Glutamatergic neuron (in vitro differentiated cells): ENCODE results near the gene NXPH2. TPM values are rescaled to one million over a fixed set of nuclear protein-coding genes. Genes with fewer than 3 reads are reported as not detected.

Experiments
- DNase-seq: peaks from one replicate; pipeline ENCODE4 v3.0.0; 2022
- H3K27ac Mint-ChIP-seq: one replicate; pipeline ENCODE4 v1.8.0; 2020; ENCODE audit warnings: mild to moderate bottlenecking, mixed read lengths, inconsistent platforms; ENCODE audit not compliant: unreplicated experiment
- H3K27me3 Mint-ChIP-seq: one replicate; pipeline ENCODE4 v1.8.0; 2020; ENCODE audit warnings: mild to moderate bottlenecking, moderate library complexity, mixed read lengths, inconsistent platforms; ENCODE audit not compliant: unreplicated experiment
- H3K36me3 Mint-ChIP-seq: one replicate; pipeline ENCODE4 v1.8.0; 2020; ENCODE audit warnings: mild to moderate bottlenecking, mixed read lengths, inconsistent platforms; ENCODE audit not compliant: unreplicated experiment
- H3K4me1 Mint-ChIP-seq: one replicate; pipeline ENCODE4 v1.8.0; 2020; ENCODE audit warnings: mild to moderate bottlenecking, low read depth, mixed read lengths, inconsistent platforms; ENCODE audit not compliant: unreplicated experiment
- H3K4me3 Mint-ChIP-seq: one replicate; pipeline ENCODE4 v1.8.0; 2020; ENCODE audit warnings: mild to moderate bottlenecking, mixed read lengths, inconsistent platforms; ENCODE audit not compliant: unreplicated experiment
- H3K9me3 Mint-ChIP-seq: one replicate; pipeline ENCODE4 v1.8.0; 2020; ENCODE audit warnings: mild to moderate bottlenecking, moderate library complexity, mixed read lengths, inconsistent platforms; ENCODE audit not compliant: unreplicated experiment
- CTCF ChIP-seq: fragments of 200-600 bp; sonication (generic); IDR thresholded peaks from one replicate; pipeline ENCODE4 v1.5.0; 2021; ENCODE audit not compliant: partially characterized antibody, unreplicated experiment
- total RNA-seq: library from RNA; stranded (reverse); fragmentation: NEBNext Ultra II Directional; extraction: Animal tissue kit (Norgen Biotek cat#: 25700); gene quantifications from one replicate; pipeline ENCODE4 v1.2.1, GENCODE V29; 2021; ENCODE audit not compliant: unreplicated experiment

Gene NXPH2
- total RNA-seq, 1 donor from 2014 or later: 0.83 TPM

DNA sequence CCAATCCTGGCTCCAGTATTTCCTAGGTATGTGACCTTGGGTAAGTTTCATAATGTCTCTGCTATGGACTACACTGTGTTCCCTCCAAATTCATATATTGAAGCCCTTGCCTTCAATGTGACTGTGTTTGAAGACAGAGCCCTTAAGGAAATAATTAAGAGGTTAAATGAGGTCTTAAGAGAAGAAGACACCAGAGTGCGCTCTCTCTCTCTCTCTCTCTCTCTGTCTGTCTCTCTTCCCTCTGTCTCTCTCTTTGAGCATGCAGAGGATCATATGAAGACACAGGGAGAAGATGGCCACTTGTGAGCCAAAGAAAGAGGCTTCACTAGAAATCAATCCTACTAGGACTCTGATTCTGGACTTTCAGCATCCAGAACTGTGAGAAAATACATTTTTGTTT, 52.2 kb downstream of the NXPH2 start:
- DNase-seq: no peak
- H3K27ac Mint-ChIP-seq: no peak overlapping the region
- TF ChIP-seq CTCF: no peak
- no peaks in the 10 kb centered on the region for H3K4me1 Mint-ChIP-seq
- no peak overlapping the region for H3K4me3 Mint-ChIP-seq
- no peaks in the 10 kb centered on the region for H3K27me3 Mint-ChIP-seq
- H3K9me3 Mint-ChIP-seq: peaks cover 2% of the 10 kb centered on the region
- H3K36me3 Mint-ChIP-seq: no peaks in the 10 kb centered on the region

- H3K27ac Mint-ChIP-seq: no peak overlapping the region
- H3K27me3 Mint-ChIP-seq: no peaks in the 10 kb centered on the region
- no peaks in the 10 kb centered on the region for H3K36me3 Mint-ChIP-seq
- H3K4me3 Mint-ChIP-seq: no peak overlapping the region
- TF ChIP-seq CTCF: no peak
- H3K9me3 Mint-ChIP-seq: peaks cover 2% of the 10 kb centered on the region
- no peak for DNase-seq
- H3K4me1 Mint-ChIP-seq: no peaks in the 10 kb centered on the region
Observed at GRCh38 chr2:138726681-138727080, 53.5 kb downstream of the NXPH2 start.

GRCh38 chr2:138724729-138725459, 55.3 kb downstream of the NXPH2 start:
- Mint-ChIP-seq H3K27me3 (no peaks in the 10 kb centered on the region), H3K4me3 (no peak overlapping the region), H3K36me3 (no peaks in the 10 kb centered on the region), H3K9me3 (peaks cover 2% of the 10 kb centered on the region), H3K4me1 (no peaks in the 10 kb centered on the region), H3K27ac (no peak overlapping the region)
- DNase-seq: no peak
- no peak for TF ChIP-seq CTCF

GRCh38 chr2:138724327-138724726, 55.9 kb downstream of the NXPH2 start:
- DNase-seq: no peak
- no peak for TF ChIP-seq CTCF
- H3K27ac Mint-ChIP-seq: no peak overlapping the region
- peaks cover 2% of the 10 kb centered on the region for H3K9me3 Mint-ChIP-seq
- no peak overlapping the region for H3K4me3 Mint-ChIP-seq
- no peaks in the 10 kb centered on the region for H3K27me3 Mint-ChIP-seq
- no peaks in the 10 kb centered on the region for H3K36me3 Mint-ChIP-seq
- H3K4me1 Mint-ChIP-seq: no peaks in the 10 kb centered on the region

DNA sequence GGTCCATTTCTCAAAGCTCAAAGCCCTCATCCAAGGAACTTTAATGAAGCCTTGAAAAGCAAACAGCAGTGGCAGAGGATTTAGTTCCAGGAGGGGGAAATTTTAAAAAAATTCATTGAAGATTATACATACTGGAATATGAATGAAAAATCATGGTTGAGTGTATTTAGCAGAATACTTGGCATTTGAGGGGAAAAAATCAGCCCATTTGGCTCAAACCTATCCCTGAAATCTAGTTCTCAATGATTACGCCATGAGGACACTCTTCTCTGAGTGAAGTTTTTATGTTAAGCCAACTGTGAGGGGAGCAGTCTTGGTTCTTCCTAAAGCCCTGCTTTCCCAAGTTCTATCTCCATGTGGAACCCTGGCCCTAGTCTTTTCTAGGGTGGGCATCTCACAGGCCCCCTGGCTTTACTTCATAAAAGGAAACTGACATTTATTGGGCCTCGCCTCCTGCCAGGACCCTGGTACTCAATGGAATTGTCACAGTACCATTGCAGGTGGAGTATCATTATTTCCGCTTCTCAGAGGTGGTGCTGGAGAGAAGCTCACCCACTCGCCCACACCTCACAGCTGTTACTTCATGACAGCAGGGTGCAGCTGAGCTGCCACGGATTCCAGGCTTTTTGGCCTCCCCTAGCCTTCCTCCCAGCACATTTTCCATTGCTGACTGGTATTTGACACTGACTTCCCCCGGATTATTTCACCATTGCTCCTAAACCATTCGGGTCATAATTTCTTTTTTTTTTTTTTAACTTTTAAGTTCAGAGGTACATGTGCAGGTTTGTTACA, 56.8 kb downstream of the NXPH2 start:
- no peak for TF ChIP-seq CTCF
- Mint-ChIP-seq H3K36me3 (no peaks in the 10 kb centered on the region), H3K27ac (no peak overlapping the region), H3K4me1 (no peaks in the 10 kb centered on the region), H3K27me3 (no peaks in the 10 kb centered on the region), H3K9me3 (peaks cover 2% of the 10 kb centered on the region), H3K4me3 (no peak overlapping the region)
- no peak for DNase-seq
